Adrenal gland (tissue), 5 donors: ENCODE measurements around the gene CYREN.

ENCODE experiments used
- POLR2A ChIP-seq, 2 donors: fragments of 450-650 bp; IDR thresholded peaks; one replicate each; pipeline ENCODE4 v1.6.1; 2017; ENCODE audit warnings: antibody characterized with exemption in 2 of 2, mild to moderate bottlenecking in 2 of 2, moderate library complexity in 1 of 2
- TF ChIP-seq, protein P1 (sequence below), 6 experiments: fragments of 450-650 bp in 4 of 6; fragments of 200-600 bp in 2 of 6; sonication (generic) in 1 of 6; IDR thresholded peaks; 1 replicate in 5 of 6; 2 replicates in 1 of 6; pipeline versions ENCODE4 v1.5.1 to v1.8.0; 2016 to 2021; ENCODE audit warnings: antibody characterized with exemption in 6 of 6, mild to moderate bottlenecking in 2 of 6, moderate library complexity in 1 of 6
- donor health status: DM: no; HTN: no; CAD: no.

DNA sequence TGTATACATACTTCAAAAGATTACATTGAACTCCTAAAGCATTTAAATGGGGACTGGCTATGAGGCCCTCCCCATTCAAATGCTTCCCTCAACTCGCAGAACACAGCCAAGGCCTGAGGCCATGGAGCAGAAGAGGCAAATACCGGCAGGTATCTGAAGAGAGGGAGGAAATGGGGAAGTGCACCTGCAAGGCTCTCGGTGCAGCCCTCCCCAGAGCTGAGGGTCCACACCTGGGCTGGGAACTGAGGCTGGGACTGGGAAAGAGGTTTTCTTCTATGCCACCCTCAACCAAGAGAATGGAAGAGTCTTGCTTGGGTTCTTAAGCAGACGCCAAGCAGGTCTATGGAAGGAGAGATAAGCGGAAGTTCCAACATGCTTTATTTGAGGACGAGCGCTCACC lies 13.0 kb upstream of the CYREN start:
- TF ChIP-seq POLR2A (IDR thresholded peaks at IDR 0.05), result no peak
- TF ChIP-seq, protein P1, sequence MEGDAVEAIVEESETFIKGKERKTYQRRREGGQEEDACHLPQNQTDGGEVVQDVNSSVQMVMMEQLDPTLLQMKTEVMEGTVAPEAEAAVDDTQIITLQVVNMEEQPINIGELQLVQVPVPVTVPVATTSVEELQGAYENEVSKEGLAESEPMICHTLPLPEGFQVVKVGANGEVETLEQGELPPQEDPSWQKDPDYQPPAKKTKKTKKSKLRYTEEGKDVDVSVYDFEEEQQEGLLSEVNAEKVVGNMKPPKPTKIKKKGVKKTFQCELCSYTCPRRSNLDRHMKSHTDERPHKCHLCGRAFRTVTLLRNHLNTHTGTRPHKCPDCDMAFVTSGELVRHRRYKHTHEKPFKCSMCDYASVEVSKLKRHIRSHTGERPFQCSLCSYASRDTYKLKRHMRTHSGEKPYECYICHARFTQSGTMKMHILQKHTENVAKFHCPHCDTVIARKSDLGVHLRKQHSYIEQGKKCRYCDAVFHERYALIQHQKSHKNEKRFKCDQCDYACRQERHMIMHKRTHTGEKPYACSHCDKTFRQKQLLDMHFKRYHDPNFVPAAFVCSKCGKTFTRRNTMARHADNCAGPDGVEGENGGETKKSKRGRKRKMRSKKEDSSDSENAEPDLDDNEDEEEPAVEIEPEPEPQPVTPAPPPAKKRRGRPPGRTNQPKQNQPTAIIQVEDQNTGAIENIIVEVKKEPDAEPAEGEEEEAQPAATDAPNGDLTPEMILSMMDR (IDR thresholded peaks at IDR 0.05), result no peak
